Body of pancreas (tissue), 4 donors: Measurements from ENCODE around the gene NHERF1.

ENCODE experiments used
- CTCF ChIP-seq, 7 experiments: fragments of 450-650 bp in 4 of 7; fragments of 200-600 bp in 3 of 7; sonication (generic) in 3 of 7; IDR thresholded peaks; one replicate each; pipeline ENCODE4 v1.5.1; 2016 to 2019; ENCODE audit warnings: antibody characterized with exemption in 7 of 7
- POLR2A ChIP-seq, 3 donors: fragments of 450-650 bp; IDR thresholded peaks; one replicate each; pipeline ENCODE4 v1.6.1; 2016; ENCODE audit warnings: antibody characterized with exemption in 3 of 3, mild to moderate bottlenecking in 2 of 3

GRCh38 chr17:74810699-74811485 lies 62.5 kb downstream of the NHERF1 start:
- TF ChIP-seq POLR2A (IDR thresholded peaks at IDR 0.05) (no peak), CTCF (IDR thresholded peaks at IDR 0.05) (no peak)
